ENCODE results near the gene RASGEF1B. TPM values are rescaled to one million over a fixed set of nuclear protein-coding genes. Genes with fewer than 3 reads are reported as not detected.

The RASGEF1B gene
- total RNA-seq, 1 donor from 2014 or later = 2.3 TPM

DNA sequence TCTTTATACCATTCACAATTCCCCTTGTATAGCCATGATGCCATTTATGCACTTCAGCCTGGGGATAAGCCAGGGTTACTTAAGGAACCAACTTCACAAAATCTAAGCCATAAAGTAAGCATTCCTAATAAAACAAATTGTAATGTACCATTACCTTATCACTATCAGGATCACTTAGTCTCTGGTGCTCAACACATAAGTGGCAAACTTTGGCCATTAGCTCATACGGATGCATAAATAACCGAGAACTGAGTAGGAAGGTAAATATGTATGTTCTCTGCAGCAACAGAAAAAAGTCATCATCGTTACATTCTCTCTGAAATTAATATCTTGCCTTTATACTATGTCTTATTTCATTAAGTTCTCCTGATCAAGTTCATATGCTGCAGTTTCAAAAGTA, 14.4 kb downstream of the RASGEF1B start:
- H3K4me3 Mint-ChIP-seq (ENCODE audit: unreplicated experiment) = no peak overlapping the region
- H3K36me3 Mint-ChIP-seq (ENCODE audit: low read depth) = peaks cover 6% of the 10 kb centered on the region
- H3K9me3 Mint-ChIP-seq (ENCODE audit: low read depth) = no peaks in the 10 kb centered on the region
- no peak overlapping the region for H3K27ac Mint-ChIP-seq (ENCODE audit: unreplicated experiment)
- DNase-seq (ENCODE audit: low spot score) = no peak
- TF ChIP-seq, protein P1, sequence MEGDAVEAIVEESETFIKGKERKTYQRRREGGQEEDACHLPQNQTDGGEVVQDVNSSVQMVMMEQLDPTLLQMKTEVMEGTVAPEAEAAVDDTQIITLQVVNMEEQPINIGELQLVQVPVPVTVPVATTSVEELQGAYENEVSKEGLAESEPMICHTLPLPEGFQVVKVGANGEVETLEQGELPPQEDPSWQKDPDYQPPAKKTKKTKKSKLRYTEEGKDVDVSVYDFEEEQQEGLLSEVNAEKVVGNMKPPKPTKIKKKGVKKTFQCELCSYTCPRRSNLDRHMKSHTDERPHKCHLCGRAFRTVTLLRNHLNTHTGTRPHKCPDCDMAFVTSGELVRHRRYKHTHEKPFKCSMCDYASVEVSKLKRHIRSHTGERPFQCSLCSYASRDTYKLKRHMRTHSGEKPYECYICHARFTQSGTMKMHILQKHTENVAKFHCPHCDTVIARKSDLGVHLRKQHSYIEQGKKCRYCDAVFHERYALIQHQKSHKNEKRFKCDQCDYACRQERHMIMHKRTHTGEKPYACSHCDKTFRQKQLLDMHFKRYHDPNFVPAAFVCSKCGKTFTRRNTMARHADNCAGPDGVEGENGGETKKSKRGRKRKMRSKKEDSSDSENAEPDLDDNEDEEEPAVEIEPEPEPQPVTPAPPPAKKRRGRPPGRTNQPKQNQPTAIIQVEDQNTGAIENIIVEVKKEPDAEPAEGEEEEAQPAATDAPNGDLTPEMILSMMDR (IDR thresholded peaks at IDR 0.05) = no peak
- H3K27me3 Mint-ChIP-seq (ENCODE audit: low read depth) = peaks cover 15% of the 10 kb centered on the region
- peaks cover 10% of the 10 kb centered on the region for H3K4me1 Mint-ChIP-seq (ENCODE audit: low read depth)

DNA sequence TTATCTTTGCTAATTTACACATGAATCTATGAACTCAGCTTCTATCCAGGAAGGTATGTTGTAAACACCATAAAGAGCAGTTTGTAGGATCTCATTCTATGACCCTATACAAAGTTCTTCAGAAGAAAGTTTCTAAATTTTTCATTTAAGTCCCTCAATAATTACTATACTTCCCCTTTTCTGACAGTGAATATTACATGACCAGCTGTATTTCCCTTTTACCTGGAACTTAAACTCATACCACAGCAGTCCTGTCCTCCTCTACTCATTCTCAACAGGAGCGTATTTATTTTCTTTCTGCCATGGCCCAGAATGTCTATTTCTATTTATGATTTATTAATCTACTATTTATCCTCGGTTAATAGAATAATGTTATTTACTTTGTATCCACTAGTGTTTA, 15.8 kb downstream of the RASGEF1B start:
- H3K4me3 Mint-ChIP-seq (ENCODE audit: unreplicated experiment) = no peak overlapping the region
- peaks cover 8% of the 10 kb centered on the region for H3K27me3 Mint-ChIP-seq (ENCODE audit: low read depth)
- TF ChIP-seq, protein P1 (IDR thresholded peaks at IDR 0.05) = no peak
- no peaks in the 10 kb centered on the region for H3K9me3 Mint-ChIP-seq (ENCODE audit: low read depth)
- H3K27ac Mint-ChIP-seq (ENCODE audit: unreplicated experiment) = no peak overlapping the region
- peaks cover 22% of the 10 kb centered on the region for H3K4me1 Mint-ChIP-seq (ENCODE audit: low read depth)
- peaks cover 6% of the 10 kb centered on the region for H3K36me3 Mint-ChIP-seq (ENCODE audit: low read depth)
- DNase-seq (ENCODE audit: low spot score) = no peak

DNA sequence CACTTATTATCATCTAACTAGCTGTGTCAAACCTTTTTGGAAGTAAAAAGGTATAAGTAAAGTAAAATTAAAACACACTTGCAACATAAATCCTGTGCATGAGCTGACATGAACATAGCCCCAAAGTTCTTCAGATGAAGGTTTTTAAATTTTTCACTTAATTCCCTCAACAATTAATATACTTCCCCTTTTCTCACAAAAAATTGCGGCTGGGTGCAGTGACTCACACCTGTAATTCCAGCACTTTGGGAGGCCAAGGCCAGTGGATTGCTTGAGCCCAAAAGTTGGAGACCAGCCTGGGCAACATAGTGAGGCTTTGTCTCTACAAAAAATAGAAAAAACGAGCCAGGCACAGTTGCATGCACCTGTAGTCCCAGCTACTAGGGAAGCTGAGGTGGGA, 16.8 kb downstream of the RASGEF1B start:
- Mint-ChIP-seq H3K27me3 (ENCODE audit: low read depth) (peaks cover 4% of the 10 kb centered on the region), H3K9me3 (ENCODE audit: low read depth) (no peaks in the 10 kb centered on the region), H3K4me1 (ENCODE audit: low read depth) (peaks cover 24% of the 10 kb centered on the region), H3K4me3 (ENCODE audit: unreplicated experiment) (no peak overlapping the region), H3K36me3 (ENCODE audit: low read depth) (peaks cover 6% of the 10 kb centered on the region), H3K27ac (ENCODE audit: unreplicated experiment) (no peak overlapping the region)
- TF ChIP-seq, protein P1 (IDR thresholded peaks at IDR 0.05) = no peak
- DNase-seq (ENCODE audit: low spot score) = no peak

DNA sequence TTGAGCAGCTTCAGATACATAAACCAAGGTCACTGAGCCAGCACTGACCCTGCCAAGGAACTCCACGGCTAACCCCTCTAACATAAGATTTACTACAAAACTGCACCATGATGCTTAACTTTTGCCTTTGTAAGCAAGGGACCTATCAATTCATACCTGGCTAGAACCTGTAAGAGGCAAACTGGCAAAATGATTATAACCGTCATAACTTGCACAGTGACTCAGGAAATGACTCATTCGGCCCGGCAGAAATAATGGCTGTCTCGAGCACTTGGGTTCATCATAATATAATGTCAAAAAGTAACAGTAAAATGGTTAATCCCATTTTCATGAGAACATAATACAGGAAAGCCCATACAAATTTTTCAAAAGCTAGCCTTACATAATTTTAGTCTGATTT, 17.2 kb downstream of the RASGEF1B start:
- Mint-ChIP-seq H3K27me3 (ENCODE audit: low read depth) (peaks cover 4% of the 10 kb centered on the region), H3K9me3 (ENCODE audit: low read depth) (no peaks in the 10 kb centered on the region), H3K27ac (ENCODE audit: unreplicated experiment) (no peak overlapping the region), H3K36me3 (ENCODE audit: low read depth) (peaks cover 6% of the 10 kb centered on the region), H3K4me1 (ENCODE audit: low read depth) (peaks cover 24% of the 10 kb centered on the region), H3K4me3 (ENCODE audit: unreplicated experiment) (no peak overlapping the region)
- TF ChIP-seq, protein P1 (IDR thresholded peaks at IDR 0.05) = no peak
- DNase-seq (ENCODE audit: low spot score) = no peak

DNA sequence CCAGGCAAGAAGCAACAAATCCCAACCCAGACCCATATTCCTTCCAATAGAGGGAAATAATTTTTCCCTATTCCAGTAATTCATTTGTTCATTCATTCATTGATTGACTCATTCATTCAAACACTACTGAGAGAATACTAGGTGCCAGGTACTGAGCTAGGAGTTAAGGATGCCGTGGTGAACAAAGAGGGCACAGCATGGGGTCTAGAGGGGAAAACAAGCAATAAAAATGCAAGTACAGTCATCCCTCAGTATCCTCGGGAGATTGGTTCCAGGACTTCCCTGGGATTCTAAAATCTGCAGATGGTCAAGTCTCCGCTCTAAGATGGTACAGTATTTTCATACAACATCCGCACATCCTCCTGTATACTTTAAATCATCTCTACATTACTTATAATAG, 18.7 kb downstream of the RASGEF1B start:
- Mint-ChIP-seq H3K36me3 (ENCODE audit: low read depth) (peaks cover 7% of the 10 kb centered on the region), H3K9me3 (ENCODE audit: low read depth) (no peaks in the 10 kb centered on the region)
- no peak for DNase-seq (ENCODE audit: low spot score)

More for the DNA sequence above, 18.7 kb downstream of the RASGEF1B start:
- H3K27ac Mint-ChIP-seq (ENCODE audit: unreplicated experiment) = no peak overlapping the region
- no peak overlapping the region for H3K4me3 Mint-ChIP-seq (ENCODE audit: unreplicated experiment)
- H3K27me3 Mint-ChIP-seq (ENCODE audit: low read depth) = peaks cover 1% of the 10 kb centered on the region
- TF ChIP-seq, protein P1 (IDR thresholded peaks at IDR 0.05) = no peak
- peaks cover 29% of the 10 kb centered on the region for H3K4me1 Mint-ChIP-seq (ENCODE audit: low read depth)

All from chondrocyte (in vitro differentiated cells).